ENCODE results near the gene OBSCN. TPM values are rescaled to one million over a fixed set of nuclear protein-coding genes. Genes with fewer than 3 reads are reported as not detected.

OBSCN gene
- total and polyA plus RNA-seq, 2 donors (not counting 3 experiments of a cell fraction or from before 2014, with no cell fraction given): 1.5 to 2.9 TPM

GRCh38 chr1:228400237-228400651 lies 192.4 kb downstream of the OBSCN start:
- ChIA-PET POLR2A (no interaction called here), CTCF (no interaction called here)
- H3K36me3 ChIP-seq (ENCODE audit: control insufficient read depth in 2 of 2, extremely low read depth in 1 of 2, insufficient read depth in 2 of 2, low read length in 2 of 2): peaks cover 2 to 29% of the 10 kb centered on the region in 2 experiments
- no peak for FAIRE-seq
- H4K20me1 ChIP-seq (replicated peaks; ENCODE audit: control insufficient read depth, extremely low read depth, insufficient read depth, low read length): no peaks in the 10 kb centered on the region
- peaks cover 11% of the 10 kb centered on the region for H3K4me1 ChIP-seq (ENCODE audit: control insufficient read depth, extremely low read depth, insufficient read depth, low read length)
- TF ChIP-seq CTCF (IDR thresholded peaks at IDR 0.05; ENCODE audit: extremely low read depth in 1 of 2, insufficient read depth in 1 of 2, low read depth in 1 of 2, low read length in 2 of 2) (no peak), POLR2A (IDR thresholded peaks at IDR 0.05; ENCODE audit: low read depth, low read length) (no peak), FOS (IDR thresholded peaks at IDR 0.05; ENCODE audit: borderline replicate concordance, insufficient read depth, low read length) (no peak), MAX (IDR thresholded peaks at IDR 0.05; ENCODE audit: insufficient read depth, insufficient read length) (no peak), JUN (IDR thresholded peaks at IDR 0.05; ENCODE audit: borderline replicate concordance, insufficient read depth, insufficient read length, low read depth) (no peak), MYC (IDR thresholded peaks at IDR 0.05; ENCODE audit: low read depth, low read length) (no peak), POLR2AphosphoS5 (IDR thresholded peaks at IDR 0.05; ENCODE audit: insufficient read depth, low read depth, low read length) (no peak), GATA2 (IDR thresholded peaks at IDR 0.05; ENCODE audit: insufficient read depth, insufficient read length, low read depth, low read length) (no peak), EZH2 (IDR thresholded peaks at IDR 0.05; ENCODE audit: borderline replicate concordance, low read depth, low read length, severe bottlenecking) (no peak)
- H3K4me2 ChIP-seq (ENCODE audit: insufficient read depth, low read length): no peak overlapping the region
- H3K4me3 ChIP-seq (replicated peaks in 1 of 3; ENCODE audit: insufficient read depth in 1 of 3, low read depth in 1 of 3, low read length in 3 of 3): no peak overlapping the region
- no peak overlapping the region for H3K9ac ChIP-seq (replicated peaks; ENCODE audit: extremely low read depth, insufficient read depth, low read length)
- no TSS peak for BruUV-seq (replicated peaks)
- DNase-seq (ENCODE audit: low read depth, low spot score): no peak
- peaks cover 50% of the 10 kb centered on the region for H3K79me2 ChIP-seq (ENCODE audit: control insufficient read depth, insufficient read depth, low read length)
- intact Hi-C loops (cut with micrococcal nuclease): no loop called here
- H3K9me1 ChIP-seq (replicated peaks; ENCODE audit: control insufficient read depth, extremely low read depth, insufficient read depth, low read length): no peaks in the 10 kb centered on the region
- H2AFZ ChIP-seq (ENCODE audit: low read depth, low read length): no peak overlapping the region
- H3K27me3 ChIP-seq (ENCODE audit: control insufficient read depth in 2 of 2, insufficient read depth in 2 of 2, low read length in 2 of 2): no peaks in the 10 kb centered on the region
- dilution Hi-C loops (cut with MboI; ENCODE audit: extremely low pct_ligation_motif_present, low sequenced_read_pairs): no loop called here
- no peaks in the 10 kb centered on the region for H3K9me3 ChIP-seq (replicated peaks; ENCODE audit: control insufficient read depth, insufficient read depth, low read length)
- no peak overlapping the region for H3K27ac ChIP-seq (ENCODE audit: insufficient read depth, low read depth, low read length)
